ENCODE measurements around the gene AMBRA1.

- TF ChIP-seq, protein P1, sequence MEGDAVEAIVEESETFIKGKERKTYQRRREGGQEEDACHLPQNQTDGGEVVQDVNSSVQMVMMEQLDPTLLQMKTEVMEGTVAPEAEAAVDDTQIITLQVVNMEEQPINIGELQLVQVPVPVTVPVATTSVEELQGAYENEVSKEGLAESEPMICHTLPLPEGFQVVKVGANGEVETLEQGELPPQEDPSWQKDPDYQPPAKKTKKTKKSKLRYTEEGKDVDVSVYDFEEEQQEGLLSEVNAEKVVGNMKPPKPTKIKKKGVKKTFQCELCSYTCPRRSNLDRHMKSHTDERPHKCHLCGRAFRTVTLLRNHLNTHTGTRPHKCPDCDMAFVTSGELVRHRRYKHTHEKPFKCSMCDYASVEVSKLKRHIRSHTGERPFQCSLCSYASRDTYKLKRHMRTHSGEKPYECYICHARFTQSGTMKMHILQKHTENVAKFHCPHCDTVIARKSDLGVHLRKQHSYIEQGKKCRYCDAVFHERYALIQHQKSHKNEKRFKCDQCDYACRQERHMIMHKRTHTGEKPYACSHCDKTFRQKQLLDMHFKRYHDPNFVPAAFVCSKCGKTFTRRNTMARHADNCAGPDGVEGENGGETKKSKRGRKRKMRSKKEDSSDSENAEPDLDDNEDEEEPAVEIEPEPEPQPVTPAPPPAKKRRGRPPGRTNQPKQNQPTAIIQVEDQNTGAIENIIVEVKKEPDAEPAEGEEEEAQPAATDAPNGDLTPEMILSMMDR (IDR thresholded peaks at IDR 0.05) = no peak
- no peak for TF ChIP-seq POLR2AphosphoS5 (IDR thresholded peaks at IDR 0.05)
- no peak for TF ChIP-seq POLR2A (IDR thresholded peaks at IDR 0.05)
Observed at GRCh38 chr11:46498179-46498578, 95.6 kb downstream of the AMBRA1 start.
